ENCODE results near the gene ACSM5.
"Not testable (repeated sequence)": the region's sequence is repeated elsewhere in the genome, so short reads cannot be mapped to it uniquely, and the experiment has no call there.

DNA sequence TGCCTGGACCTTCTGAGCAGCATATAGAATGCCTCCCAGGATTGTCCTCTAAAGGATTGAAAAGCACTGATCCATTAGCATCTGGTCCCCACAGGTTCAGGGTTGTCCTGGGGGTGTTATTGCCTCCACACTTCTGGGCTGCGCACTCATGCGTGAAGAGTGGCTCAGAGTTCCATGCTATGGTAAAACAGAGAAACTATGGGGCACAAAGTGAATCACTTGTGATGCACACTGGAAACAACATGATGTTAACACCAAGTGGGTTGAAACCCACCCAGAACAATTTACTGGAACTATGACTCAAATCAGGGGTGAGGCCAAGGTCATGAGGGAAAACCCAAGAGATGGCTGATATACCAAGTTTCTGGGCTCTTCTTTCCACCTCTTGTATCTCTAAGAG is 60.6 kb downstream of the ACSM5 start:
- TF ChIP-seq, protein P1, sequence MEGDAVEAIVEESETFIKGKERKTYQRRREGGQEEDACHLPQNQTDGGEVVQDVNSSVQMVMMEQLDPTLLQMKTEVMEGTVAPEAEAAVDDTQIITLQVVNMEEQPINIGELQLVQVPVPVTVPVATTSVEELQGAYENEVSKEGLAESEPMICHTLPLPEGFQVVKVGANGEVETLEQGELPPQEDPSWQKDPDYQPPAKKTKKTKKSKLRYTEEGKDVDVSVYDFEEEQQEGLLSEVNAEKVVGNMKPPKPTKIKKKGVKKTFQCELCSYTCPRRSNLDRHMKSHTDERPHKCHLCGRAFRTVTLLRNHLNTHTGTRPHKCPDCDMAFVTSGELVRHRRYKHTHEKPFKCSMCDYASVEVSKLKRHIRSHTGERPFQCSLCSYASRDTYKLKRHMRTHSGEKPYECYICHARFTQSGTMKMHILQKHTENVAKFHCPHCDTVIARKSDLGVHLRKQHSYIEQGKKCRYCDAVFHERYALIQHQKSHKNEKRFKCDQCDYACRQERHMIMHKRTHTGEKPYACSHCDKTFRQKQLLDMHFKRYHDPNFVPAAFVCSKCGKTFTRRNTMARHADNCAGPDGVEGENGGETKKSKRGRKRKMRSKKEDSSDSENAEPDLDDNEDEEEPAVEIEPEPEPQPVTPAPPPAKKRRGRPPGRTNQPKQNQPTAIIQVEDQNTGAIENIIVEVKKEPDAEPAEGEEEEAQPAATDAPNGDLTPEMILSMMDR (conservative IDR thresholded peaks at IDR 0.05; ENCODE audit: low read depth, low read length), result not testable (repeated sequence)
- TF ChIP-seq EZH2 (IDR thresholded peaks at IDR 0.05; ENCODE audit: borderline replicate concordance, low read depth, low read length, poor library complexity, severe bottlenecking), result not testable (repeated sequence)

Measured in A673 (cell line).